HEK293 (cell line): ENCODE results near the gene UBE2G2.

Experiments
- CTCF ChIA-PET: fragments of 350-600 bp; formaldehyde crosslinking; extraction: SDS; loops from one replicate; lab custom pipeline; 2021; ENCODE audit warnings: antibody characterized with exemption; lab: Yijun Ruan, JAX
- POLR2A ChIA-PET: fragments of 300-600 bp; formaldehyde crosslinking; extraction: SDS; loops from one replicate; lab custom pipeline; 2020; ENCODE audit warnings: antibody characterized with exemption, inconsistent platforms; lab: Yijun Ruan, JAX
- H3K27ac ChIP-seq: fragments of 200-500 bp; sonication (Bioruptor generic); 2 replicates; pipeline ENCODE4 v1.5.1; 2014; ENCODE audit warnings: low read depth, low read length, control low read depth, inconsistent platforms; ENCODE audit errors: extremely low read depth
- H3K36me3 ChIP-seq, 2 experiments: fragments of 200-500 bp in 1 of 2; sonication (Bioruptor generic) in 1 of 2; 1 replicate in 1 of 2; 2 replicates in 1 of 2; pipeline ENCODE4 v1.5.1; 2014 to 2017; ENCODE audit warnings: inconsistent platforms in 2 of 2, low read length in 2 of 2; ENCODE audit not compliant: control insufficient read depth in 2 of 2, insufficient read depth in 1 of 2
- H3K4me1 ChIP-seq: fragments of 200-500 bp; sonication (Bioruptor generic); 2 replicates; pipeline ENCODE4 v1.5.1; 2014; ENCODE audit warnings: mild to moderate bottlenecking, low read length, inconsistent platforms; ENCODE audit not compliant: control insufficient read depth, insufficient read depth
- H3K4me3 ChIP-seq: 2 replicates; pipeline ENCODE4 v1.5.1; 2011; ENCODE audit warnings: low read depth, mild to moderate bottlenecking, control low read depth, low read length, moderate library complexity
- H3K9me3 ChIP-seq: fragments of 200-500 bp; sonication (Bioruptor generic); 2 replicates; pipeline ENCODE4 v1.5.1; 2014; ENCODE audit warnings: low read depth, low read length, inconsistent platforms; ENCODE audit not compliant: control insufficient read depth, insufficient read depth
- FEZF1 ChIP-seq: fragments of 450-650 bp; formaldehyde crosslinking; IDR thresholded peaks from 2 replicates; pipeline ENCODE4 v1.5.1; 2016; ENCODE audit warnings: missing biosample characterization, missing genetic modification characterization
- MYNN ChIP-seq: fragments of 450-650 bp; formaldehyde crosslinking; IDR thresholded peaks from 2 replicates; pipeline ENCODE4 v1.5.1; 2016; ENCODE audit warnings: missing biosample characterization, missing genetic modification characterization, borderline replicate concordance
- SCRT1 ChIP-seq: fragments of 450-650 bp; formaldehyde crosslinking; IDR thresholded peaks from 2 replicates; pipeline ENCODE4 v1.5.1; 2016; ENCODE audit warnings: missing biosample characterization, missing genetic modification characterization, borderline replicate concordance
- SETDB1 ChIP-seq: IDR thresholded peaks from one replicate; pipeline ENCODE4 v1.6.1; 2017; ENCODE audit warnings: mild to moderate bottlenecking, low read length, moderate library complexity, mixed read lengths; ENCODE audit not compliant: insufficient read length
- SP3 ChIP-seq: fragments of 450-650 bp; formaldehyde crosslinking; IDR thresholded peaks from 2 replicates; pipeline ENCODE4 v1.5.1; 2016; ENCODE audit warnings: missing biosample characterization, missing genetic modification characterization
- ZBTB20 ChIP-seq: fragments of 450-650 bp; formaldehyde crosslinking; IDR thresholded peaks from 2 replicates; pipeline ENCODE4 v1.5.1; 2016; ENCODE audit warnings: missing biosample characterization, missing genetic modification characterization
- ZBTB7A ChIP-seq: fragments of 450-650 bp; formaldehyde crosslinking; IDR thresholded peaks from 2 replicates; pipeline ENCODE4 v1.5.1; 2016; ENCODE audit warnings: low read depth, missing biosample characterization, missing genetic modification characterization
- ZNF112 ChIP-seq: fragments of 450-650 bp; formaldehyde crosslinking; IDR thresholded peaks from 2 replicates; pipeline ENCODE4 v1.5.0; 2017; ENCODE audit warnings: missing biosample characterization, missing genetic modification characterization
- ZNF223 ChIP-seq: fragments of 450-650 bp; formaldehyde crosslinking; IDR thresholded peaks from 2 replicates; pipeline ENCODE4 v1.5.1; 2016; ENCODE audit warnings: missing biosample characterization, missing genetic modification characterization
- ZNF239 ChIP-seq: fragments of 450-650 bp; formaldehyde crosslinking; IDR thresholded peaks from 2 replicates; pipeline ENCODE4 v1.5.1; 2016; ENCODE audit warnings: missing biosample characterization, missing genetic modification characterization
- ZNF248 ChIP-seq: fragments of 450-650 bp; formaldehyde crosslinking; IDR thresholded peaks from 2 replicates; pipeline ENCODE4 v1.5.1; 2017; ENCODE audit warnings: missing biosample characterization, missing genetic modification characterization
- ZNF433 ChIP-seq: fragments of 450-650 bp; formaldehyde crosslinking; IDR thresholded peaks from 2 replicates; pipeline ENCODE4 v1.5.1; 2016; ENCODE audit warnings: missing biosample characterization, missing genetic modification characterization, low read depth
- ZNF544 ChIP-seq: fragments of 450-650 bp; formaldehyde crosslinking; IDR thresholded peaks from 2 replicates; pipeline ENCODE4 v1.5.0; 2017; ENCODE audit warnings: missing biosample characterization, missing genetic modification characterization
- ZNF555 ChIP-seq: fragments of 450-650 bp; formaldehyde crosslinking; conservative IDR thresholded peaks from 2 replicates; pipeline ENCODE4 v1.5.1; 2017; ENCODE audit warnings: missing biosample characterization, mild to moderate bottlenecking, missing genetic modification characterization, inconsistent platforms
- ZNF585B ChIP-seq: fragments of 450-650 bp; formaldehyde crosslinking; IDR thresholded peaks from 2 replicates; pipeline ENCODE4 v1.5.1; 2016; ENCODE audit warnings: missing biosample characterization, missing genetic modification characterization
- ZNF621 ChIP-seq: fragments of 450-650 bp; formaldehyde crosslinking; IDR thresholded peaks from 2 replicates; pipeline ENCODE4 v1.5.1; 2017; ENCODE audit warnings: missing biosample characterization, missing genetic modification characterization
- ZNF626 ChIP-seq: fragments of 450-650 bp; sonication (Bioruptor Pico); formaldehyde crosslinking; IDR thresholded peaks from 2 replicates; pipeline ENCODE4 v1.5.1; 2018; ENCODE audit warnings: missing biosample characterization, missing genetic modification characterization, inconsistent platforms
- ZNF629 ChIP-seq: fragments of 450-650 bp; formaldehyde crosslinking; IDR thresholded peaks from 2 replicates; pipeline ENCODE4 v1.5.1; 2017; ENCODE audit warnings: missing biosample characterization, missing genetic modification characterization
- ZNF654 ChIP-seq: fragments of 450-650 bp; formaldehyde crosslinking; IDR thresholded peaks from 2 replicates; pipeline ENCODE4 v1.5.1; 2016; ENCODE audit warnings: low read depth, missing biosample characterization, missing genetic modification characterization
- ZNF677 ChIP-seq: fragments of 450-650 bp; IDR thresholded peaks from 2 replicates; pipeline ENCODE4 v1.5.0; 2018; ENCODE audit warnings: missing biosample characterization, mild to moderate bottlenecking, missing genetic modification characterization, moderate library complexity
- ZNF747 ChIP-seq: fragments of 450-650 bp; formaldehyde crosslinking; IDR thresholded peaks from 2 replicates; pipeline ENCODE4 v1.5.1; 2016; ENCODE audit warnings: missing biosample characterization, missing genetic modification characterization
- ZSCAN16 ChIP-seq: fragments of 450-650 bp; formaldehyde crosslinking; IDR thresholded peaks from 2 replicates; pipeline ENCODE4 v1.5.1; 2016; ENCODE audit warnings: missing biosample characterization, missing genetic modification characterization
- ZSCAN23 ChIP-seq: fragments of 450-650 bp; formaldehyde crosslinking; IDR thresholded peaks from 2 replicates; pipeline ENCODE4 v1.5.1; 2016; ENCODE audit warnings: missing biosample characterization, missing genetic modification characterization
- TF ChIP-seq, protein P1 (sequence below): fragments of 450-650 bp; formaldehyde crosslinking; IDR thresholded peaks from 2 replicates; pipeline ENCODE4 v1.5.1; 2016; ENCODE audit warnings: missing biosample characterization, missing genetic modification characterization
- TF ChIP-seq, protein P2 (sequence below): fragments of 450-650 bp; formaldehyde crosslinking; IDR thresholded peaks from 2 replicates; pipeline ENCODE4 v1.5.1; 2017; ENCODE audit warnings: missing biosample characterization, missing genetic modification characterization
- TF ChIP-seq, protein P3 (sequence below): fragments of 450-650 bp; formaldehyde crosslinking; IDR thresholded peaks from 2 replicates; pipeline ENCODE4 v1.5.1; 2016; ENCODE audit warnings: missing biosample characterization, missing genetic modification characterization

Gene UBE2G2

GRCh38 chr21:44799646-44800045, 2.0 kb downstream of the UBE2G2 start:
- no peak overlapping the region for H3K4me3 ChIP-seq
- TF ChIP-seq ZNF585B (tag by site-specific recombination) = no peak
- no peak for TF ChIP-seq ZBTB7A (tag by site-specific recombination)
- TF ChIP-seq ZNF112 (tag by site-specific recombination) = no peak
- no peak for TF ChIP-seq ZNF248
- no peak for TF ChIP-seq ZNF747
- TF ChIP-seq FEZF1 = no peak
- TF ChIP-seq, protein P1, sequence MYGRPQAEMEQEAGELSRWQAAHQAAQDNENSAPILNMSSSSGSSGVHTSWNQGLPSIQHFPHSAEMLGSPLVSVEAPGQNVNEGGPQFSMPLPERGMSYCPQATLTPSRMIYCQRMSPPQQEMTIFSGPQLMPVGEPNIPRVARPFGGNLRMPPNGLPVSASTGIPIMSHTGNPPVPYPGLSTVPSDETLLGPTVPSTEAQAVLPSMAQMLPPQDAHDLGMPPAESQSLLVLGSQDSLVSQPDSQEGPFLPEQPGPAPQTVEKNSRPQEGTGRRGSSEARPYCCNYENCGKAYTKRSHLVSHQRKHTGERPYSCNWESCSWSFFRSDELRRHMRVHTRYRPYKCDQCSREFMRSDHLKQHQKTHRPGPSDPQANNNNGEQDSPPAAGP = no peak
- TF ChIP-seq ZNF654 = no peak
- no peak for TF ChIP-seq SCRT1
- no peak for TF ChIP-seq ZNF239 (tag by site-specific recombination)
- TF ChIP-seq SP3 (tag by site-specific recombination) = no peak
- TF ChIP-seq MYNN (tag by site-specific recombination) = no peak
- no peak for TF ChIP-seq ZNF433 (tag by site-specific recombination)
- no peak for TF ChIP-seq ZSCAN23
- TF ChIP-seq, protein P2, sequence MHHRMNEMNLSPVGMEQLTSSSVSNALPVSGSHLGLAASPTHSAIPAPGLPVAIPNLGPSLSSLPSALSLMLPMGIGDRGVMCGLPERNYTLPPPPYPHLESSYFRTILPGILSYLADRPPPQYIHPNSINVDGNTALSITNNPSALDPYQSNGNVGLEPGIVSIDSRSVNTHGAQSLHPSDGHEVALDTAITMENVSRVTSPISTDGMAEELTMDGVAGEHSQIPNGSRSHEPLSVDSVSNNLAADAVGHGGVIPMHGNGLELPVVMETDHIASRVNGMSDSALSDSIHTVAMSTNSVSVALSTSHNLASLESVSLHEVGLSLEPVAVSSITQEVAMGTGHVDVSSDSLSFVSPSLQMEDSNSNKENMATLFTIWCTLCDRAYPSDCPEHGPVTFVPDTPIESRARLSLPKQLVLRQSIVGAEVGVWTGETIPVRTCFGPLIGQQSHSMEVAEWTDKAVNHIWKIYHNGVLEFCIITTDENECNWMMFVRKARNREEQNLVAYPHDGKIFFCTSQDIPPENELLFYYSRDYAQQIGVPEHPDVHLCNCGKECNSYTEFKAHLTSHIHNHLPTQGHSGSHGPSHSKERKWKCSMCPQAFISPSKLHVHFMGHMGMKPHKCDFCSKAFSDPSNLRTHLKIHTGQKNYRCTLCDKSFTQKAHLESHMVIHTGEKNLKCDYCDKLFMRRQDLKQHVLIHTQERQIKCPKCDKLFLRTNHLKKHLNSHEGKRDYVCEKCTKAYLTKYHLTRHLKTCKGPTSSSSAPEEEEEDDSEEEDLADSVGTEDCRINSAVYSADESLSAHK (tag by site-specific recombination) = no peak
- TF ChIP-seq ZNF223 (tag by site-specific recombination) = no peak
- no peak for TF ChIP-seq ZBTB20 (tag by site-specific recombination)
- TF ChIP-seq ZNF677 (tag by site-specific recombination) = no peak
- TF ChIP-seq, all 188 proteins: peak for 0
- ChIA-PET CTCF (interaction anchor here (0.6 to 2.7 kb wide), 9 partner anchors 10 to 350 kb away, joined by 3 to 21 read pairs (median 3); no protein-coding TSS in a partner anchor), POLR2A (no interaction called here)
- peaks cover 4% of the 10 kb centered on the region; the same call in 1 of the 2 replicates for H3K4me1 ChIP-seq
- no peak overlapping the region for H3K27ac ChIP-seq
- H3K9me3 ChIP-seq = no peaks in the 10 kb centered on the region
- H3K36me3 ChIP-seq = peaks cover 15 to 42% of the 10 kb centered on the region in 2 experiments

- no peak for TF ChIP-seq ZNF621 (tag by site-specific recombination)
- no peak for TF ChIP-seq ZNF626 (tag by site-specific recombination)
- H3K36me3 ChIP-seq = peaks cover 15 to 31% of the 10 kb centered on the region in 2 experiments
These were observed 3.8 kb downstream of the UBE2G2 start for GRCh38 chr21:44797775-44798174.

GRCh38 chr21:44795342-44795741, 6.3 kb downstream of the UBE2G2 start:
- ChIA-PET POLR2A (no interaction called here), CTCF (interaction anchor here (2.9 kb wide), 1 partner anchor 284 kb away, joined by 43 read pairs; no protein-coding TSS in a partner anchor)
- H3K36me3 ChIP-seq = peaks cover 21 to 49% of the 10 kb centered on the region in 2 experiments
- H3K27ac ChIP-seq = no peak overlapping the region
- 0 out of 2 replicates have a peak, but pooled peaks cover 1% of the 10 kb centered on the region for H3K4me1 ChIP-seq
- no peaks in the 10 kb centered on the region for H3K9me3 ChIP-seq
- H3K4me3 ChIP-seq = no peak overlapping the region
- TF ChIP-seq ZNF629 (tag by site-specific recombination) (no peak), SETDB1 (no peak), ZNF555 (tag by site-specific recombination) (no peak), ZNF544 (tag by site-specific recombination) (no peak), ZNF239 (tag by site-specific recombination) (no peak), ZSCAN16 (tag by site-specific recombination) (no peak), FEZF1 (no peak)
- TF ChIP-seq, protein P3, sequence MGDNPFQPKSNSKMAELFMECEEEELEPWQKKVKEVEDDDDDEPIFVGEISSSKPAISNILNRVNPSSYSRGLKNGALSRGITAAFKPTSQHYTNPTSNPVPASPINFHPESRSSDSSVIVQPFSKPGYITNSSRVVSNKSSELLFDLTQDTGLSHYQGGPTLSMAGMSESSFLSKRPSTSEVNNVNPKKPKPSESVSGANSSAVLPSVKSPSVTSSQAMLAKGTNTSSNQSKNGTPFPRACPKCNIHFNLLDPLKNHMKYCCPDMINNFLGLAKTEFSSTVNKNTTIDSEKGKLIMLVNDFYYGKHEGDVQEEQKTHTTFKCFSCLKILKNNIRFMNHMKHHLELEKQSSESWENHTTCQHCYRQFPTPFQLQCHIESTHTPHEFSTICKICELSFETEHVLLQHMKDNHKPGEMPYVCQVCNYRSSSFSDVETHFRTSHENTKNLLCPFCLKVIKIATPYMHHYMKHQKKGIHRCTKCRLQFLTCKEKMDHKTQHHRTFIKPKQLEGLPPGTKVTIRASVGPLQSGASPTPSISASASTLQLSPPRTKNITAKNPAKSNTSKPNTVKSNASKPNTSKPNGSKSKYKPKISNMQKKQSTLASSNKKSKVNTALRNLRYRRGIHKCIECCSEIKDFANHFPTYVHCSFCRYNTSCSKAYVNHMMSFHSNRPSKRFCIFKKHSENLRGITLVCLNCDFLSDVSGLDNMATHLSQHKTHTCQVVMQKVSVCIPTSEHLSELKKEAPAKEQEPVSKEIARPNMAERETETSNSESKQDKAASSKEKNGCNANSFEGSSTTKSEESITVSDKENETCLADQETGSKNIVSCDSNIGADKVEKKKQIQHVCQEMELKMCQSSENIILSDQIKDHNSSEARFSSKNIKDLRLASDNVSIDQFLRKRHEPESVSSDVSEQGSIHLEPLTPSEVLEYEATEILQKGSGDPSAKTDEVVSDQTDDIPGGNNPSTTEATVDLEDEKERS = no peak

More at GRCh38 chr21:44797775-44798174, 3.8 kb downstream of the UBE2G2 start:
- H3K27ac ChIP-seq = no peak overlapping the region
- POLR2A ChIA-PET = no interaction called here
- no peak overlapping the region for H3K4me3 ChIP-seq
- peaks cover 4% of the 10 kb centered on the region; the same call in 1 of the 2 replicates for H3K4me1 ChIP-seq
- H3K9me3 ChIP-seq = no peaks in the 10 kb centered on the region
- CTCF ChIA-PET = interaction anchor here (0.8 kb wide), 1 partner anchor 287 kb away, joined by 3 read pairs; no protein-coding TSS in a partner anchor
